HG03066 (cell line): ENCODE data around the gene ARMC9.

Experiments
- ATAC-seq: cut with Tn5 transposase; IDR thresholded peaks from one replicate; pipeline ENCODE4 v1.9.1; 2021; ENCODE audit warnings: low read depth; ENCODE audit not compliant: unreplicated experiment

ARMC9 gene

DNA sequence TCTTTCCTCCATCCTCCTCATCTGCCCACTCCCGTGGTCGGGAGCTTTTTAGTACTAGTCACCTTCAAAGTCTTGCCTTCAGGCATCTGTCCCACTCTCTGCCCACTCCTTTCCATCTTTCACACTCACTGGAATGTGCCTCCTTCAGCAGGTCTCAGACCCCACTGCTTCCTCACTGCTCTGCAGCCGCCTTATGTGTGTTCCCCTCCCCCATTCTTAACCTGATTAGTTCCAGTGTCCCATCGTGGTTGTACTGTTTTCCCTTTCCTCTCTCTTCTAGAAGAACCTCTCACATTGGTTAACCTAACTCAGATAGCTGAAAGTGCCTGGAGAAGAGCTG, 3.0 kb downstream of the ARMC9 start:
- ATAC-seq: no peak

DNA sequence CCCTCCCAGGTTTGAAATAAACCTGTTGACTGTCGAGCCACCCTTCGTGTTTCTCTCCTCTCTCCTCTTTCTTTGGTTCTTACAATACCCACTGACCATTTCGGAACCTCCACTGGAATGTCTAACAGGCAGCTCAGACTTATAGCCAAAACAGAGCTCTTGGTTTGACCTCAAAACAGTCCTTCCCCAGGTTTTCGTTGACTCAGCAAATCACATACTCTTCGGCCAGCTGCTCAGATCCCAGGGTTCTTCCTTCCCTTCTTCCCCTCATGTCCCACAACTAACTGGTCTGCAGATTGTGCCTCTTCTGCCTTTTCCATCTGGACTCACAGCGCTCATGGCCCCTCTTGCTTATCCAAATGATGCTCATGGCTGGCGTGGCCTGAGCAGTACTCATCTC, 4.7 kb downstream of the ARMC9 start:
- no peak for ATAC-seq

DNA sequence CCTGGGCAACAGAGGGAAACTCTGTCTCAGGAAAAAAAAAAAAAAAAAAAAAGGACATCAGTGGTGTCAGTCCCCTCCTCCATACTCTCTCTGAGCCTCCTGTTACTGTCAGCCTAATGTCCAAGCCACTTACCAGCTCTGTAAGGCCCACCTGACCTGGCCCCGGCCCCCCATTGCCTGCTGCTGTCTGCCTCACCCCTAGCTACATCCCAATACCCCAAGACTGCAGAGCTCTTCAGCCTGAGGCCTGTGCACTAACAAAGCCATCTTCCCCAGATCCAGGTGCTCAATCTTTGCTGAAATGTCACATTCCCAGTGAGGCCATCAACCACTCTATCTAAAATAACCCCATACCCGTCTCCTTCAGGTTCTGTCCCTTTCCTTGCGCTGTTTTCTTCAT, 5.7 kb downstream of the ARMC9 start:
- no peak for ATAC-seq

GRCh38 chr2:231204581-231204980, 6.2 kb downstream of the ARMC9 start:
- no peak for ATAC-seq

- ATAC-seq: no peak
Observed at GRCh38 chr2:231207734-231208133, 9.3 kb downstream of the ARMC9 start.

DNA sequence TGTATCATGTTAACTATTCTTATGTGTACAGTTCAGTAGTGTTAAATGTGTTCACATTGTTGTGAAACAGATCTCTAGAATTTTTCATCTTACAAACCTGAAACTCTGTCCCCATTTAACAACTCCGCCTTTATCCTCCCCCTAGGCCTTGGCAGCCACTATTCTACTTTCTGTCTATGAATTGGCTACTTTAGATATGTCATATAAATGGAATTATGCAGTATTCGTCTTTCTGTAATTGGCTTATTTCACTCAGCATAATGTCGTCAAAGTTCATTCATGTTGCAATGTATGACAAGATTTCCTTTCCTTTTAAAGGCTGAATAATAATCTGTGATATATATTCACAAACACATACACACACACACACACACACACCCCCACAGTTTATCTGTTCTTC, 12.4 kb downstream of the ARMC9 start:
- ATAC-seq: no peak

GRCh38 chr2:231211486-231211885, 13.1 kb downstream of the ARMC9 start:
- ATAC-seq: no peak

DNA sequence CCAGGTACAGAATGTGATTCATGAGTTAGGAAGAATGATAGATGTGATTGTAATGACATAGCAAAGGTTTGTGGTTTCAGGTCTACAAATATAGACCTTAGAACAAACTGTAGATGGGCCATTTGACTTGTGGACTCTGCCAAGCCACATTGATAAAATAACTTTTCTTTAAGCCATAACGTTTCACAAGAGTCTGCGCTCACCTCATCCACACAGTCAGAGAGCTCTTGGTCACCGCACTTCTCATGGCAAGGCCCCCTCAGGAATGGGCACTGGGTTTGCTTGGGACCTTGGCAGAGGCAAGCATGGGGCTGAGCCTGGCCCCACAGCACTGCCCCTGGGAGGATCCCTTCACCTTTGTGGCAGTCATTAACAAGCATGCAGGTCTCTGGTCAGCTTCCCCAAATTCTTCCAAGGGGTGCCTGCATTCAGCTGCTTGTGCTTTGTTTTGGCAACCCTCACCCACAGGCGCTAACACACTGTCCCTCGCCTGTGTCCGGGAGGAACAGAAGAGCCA, 14.0 kb downstream of the ARMC9 start:
- ATAC-seq: no peak

- ATAC-seq: no peak
Observed at GRCh38 chr2:231213931-231214642, 15.7 kb downstream of the ARMC9 start.

GRCh38 chr2:231218366-231218765, 19.9 kb downstream of the ARMC9 start:
- ATAC-seq: no peak

GRCh38 chr2:231219289-231219688, 20.9 kb downstream of the ARMC9 start:
- no peak for ATAC-seq

GRCh38 chr2:231221761-231222160, 23.3 kb downstream of the ARMC9 start:
- ATAC-seq: no peak

- ATAC-seq: peak; percentile 72
Observed at GRCh38 chr2:231222318-231223000, 24.0 kb downstream of the ARMC9 start.

DNA sequence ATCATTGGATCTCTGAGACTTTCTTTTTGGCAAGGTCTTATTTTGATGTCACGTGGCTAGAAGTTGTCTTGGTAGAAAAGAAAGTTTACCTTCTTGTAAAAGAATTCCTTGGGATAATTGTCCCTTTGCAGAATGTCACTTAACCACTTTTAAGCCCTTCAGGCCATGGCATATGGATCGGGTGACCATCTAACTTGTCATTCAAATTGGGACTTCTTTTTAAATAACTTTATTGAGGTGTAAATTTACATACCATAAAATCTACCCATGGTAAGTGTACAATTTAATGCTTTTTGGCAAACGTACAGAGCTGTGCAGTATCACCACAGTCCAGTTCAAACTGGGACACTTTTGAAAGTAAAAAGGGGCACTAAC, 24.6 kb downstream of the ARMC9 start:
- no peak for ATAC-seq

GRCh38 chr2:231223458-231223976, 25.1 kb downstream of the ARMC9 start:
- no peak for ATAC-seq

DNA sequence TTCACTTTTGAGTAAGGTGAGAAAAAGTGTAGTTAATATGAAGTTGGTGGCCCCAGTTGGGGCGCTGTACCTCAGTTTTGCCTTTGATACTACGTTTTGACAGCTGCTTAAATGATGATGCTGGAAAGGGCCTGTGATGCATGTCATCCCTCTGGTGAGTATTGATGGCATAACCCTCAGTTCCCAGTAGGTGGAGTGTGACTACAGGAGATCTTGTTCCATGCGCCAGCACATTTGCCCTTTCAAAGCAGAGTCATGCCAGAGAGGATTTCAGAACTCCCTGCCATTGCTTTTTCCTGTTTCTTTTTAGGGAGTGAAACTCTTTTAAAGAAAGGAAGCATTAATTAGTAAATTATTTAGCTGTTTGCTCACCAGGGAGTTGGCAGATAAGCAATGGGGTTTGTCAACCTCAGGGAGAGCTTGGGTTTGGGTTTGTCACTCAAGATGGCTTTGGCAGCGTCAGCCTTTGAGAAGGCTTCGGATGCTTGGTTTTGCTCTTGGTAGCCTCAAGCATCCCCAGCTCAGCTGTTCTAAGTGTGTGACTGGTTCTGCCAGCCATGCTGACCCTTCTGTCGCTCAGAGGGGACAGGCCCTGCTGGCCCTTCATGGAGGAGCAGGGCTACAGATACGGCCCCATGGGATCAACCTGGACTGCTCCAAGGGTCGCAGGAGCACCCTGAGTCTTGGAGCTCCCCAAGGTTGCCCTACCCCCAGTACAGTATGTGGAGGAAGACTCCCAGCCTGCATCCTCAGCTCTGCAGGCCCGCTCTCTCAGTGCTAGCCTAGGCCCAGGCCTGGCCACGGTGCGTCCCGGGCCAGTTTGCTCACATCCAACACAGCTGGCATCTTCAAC, 29.1 kb downstream of the ARMC9 start:
- ATAC-seq: peak; percentile 48

DNA sequence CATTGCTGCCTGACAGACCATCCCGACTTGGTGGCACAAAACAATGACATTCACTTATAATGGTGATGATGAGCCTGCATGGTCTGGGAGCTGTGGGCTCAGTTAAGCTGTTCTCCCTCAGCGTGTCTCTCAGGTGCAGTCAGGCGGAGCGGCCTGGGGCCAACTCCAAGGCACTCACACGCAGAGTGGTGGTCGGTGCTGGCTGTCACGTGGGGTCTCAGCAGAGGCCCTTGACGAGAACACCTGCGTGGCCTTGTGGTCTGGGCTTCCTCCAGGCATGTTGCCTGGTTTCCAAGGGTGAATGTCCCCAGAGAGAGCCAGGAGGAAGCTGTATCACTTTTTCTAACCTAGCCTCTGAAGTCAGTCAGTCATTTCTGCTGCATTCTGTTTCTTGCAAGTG, 29.8 kb downstream of the ARMC9 start:
- ATAC-seq: peak; percentile 70

DNA sequence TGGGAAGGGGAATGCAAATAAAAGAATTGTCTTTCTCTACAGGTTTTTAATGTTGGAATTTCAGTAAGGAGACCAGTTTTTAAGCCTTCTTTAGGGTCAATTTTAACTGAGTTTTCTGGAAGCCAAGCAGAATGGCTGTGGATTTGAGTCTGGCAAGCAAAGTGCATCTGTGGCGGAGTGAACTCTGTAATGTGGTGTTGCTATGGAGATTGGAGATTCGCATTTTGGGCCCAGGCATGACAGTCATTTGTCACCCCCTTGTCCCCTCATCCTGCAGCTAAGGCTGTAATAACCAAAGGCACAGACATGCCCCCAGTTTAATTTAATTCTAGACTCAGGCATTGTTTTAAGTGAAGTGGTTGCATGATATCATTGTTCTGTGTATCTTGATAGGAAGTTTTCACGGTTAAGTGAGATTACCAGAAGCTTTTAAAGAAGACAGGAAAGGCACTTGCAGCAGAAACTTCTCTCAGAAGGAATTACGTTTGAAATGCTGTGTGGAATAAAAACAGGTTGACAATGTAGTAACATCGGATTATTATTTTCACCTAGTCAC, 30.6 kb downstream of the ARMC9 start:
- no peak for ATAC-seq

- no peak for ATAC-seq
Observed at GRCh38 chr2:231235217-231235616, 36.8 kb downstream of the ARMC9 start.

DNA sequence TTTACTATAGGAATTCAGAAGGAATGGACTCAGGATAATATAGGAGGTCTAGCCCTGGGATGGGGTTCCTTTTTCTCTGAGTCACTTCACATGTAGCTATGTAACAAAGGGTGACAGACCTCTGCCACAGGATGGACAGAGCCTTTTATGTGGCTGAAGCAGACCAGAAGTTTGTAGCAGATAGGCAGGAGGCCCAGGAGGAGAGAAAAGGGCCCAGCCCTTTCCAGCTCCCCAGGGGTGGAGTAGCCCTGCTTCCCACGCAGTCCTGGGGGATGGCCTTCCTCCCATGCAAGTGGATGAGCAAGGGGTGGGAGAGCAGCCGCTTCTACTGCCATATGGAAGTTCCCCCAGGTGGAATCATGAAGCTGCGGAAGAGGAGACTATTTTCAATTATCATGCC, 40.3 kb downstream of the ARMC9 start:
- no peak for ATAC-seq

- no peak for ATAC-seq
Observed at GRCh38 chr2:231239751-231240150, 41.3 kb downstream of the ARMC9 start.
